ENCODE data around the gene LDB2.
"Not testable (repeated sequence)": the region's sequence is repeated elsewhere in the genome, so short reads cannot be mapped to it uniquely, and the experiment has no call there.

Gene LDB2

GRCh38 chr4:16636912-16637630 lies 261.4 kb downstream of the LDB2 start:
- no peak for DNase-seq

GRCh38 chr4:16636304-16636703 lies 262.1 kb downstream of the LDB2 start:
- no peak for DNase-seq

GRCh38 chr4:16629274-16629673 lies 269.2 kb downstream of the LDB2 start:
- not testable (repeated sequence) for DNase-seq

- not testable (repeated sequence) for DNase-seq
These were observed 269.6 kb downstream of the LDB2 start for GRCh38 chr4:16628835-16629234.

- DNase-seq: no peak
These were observed 270.4 kb downstream of the LDB2 start for GRCh38 chr4:16627999-16628398.

- no peak for DNase-seq
These were observed 271.5 kb downstream of the LDB2 start for GRCh38 chr4:16626945-16627344.

- DNase-seq: no peak
These were observed 275.6 kb downstream of the LDB2 start for GRCh38 chr4:16622826-16623225.

GRCh38 chr4:16617435-16617834 lies 281.0 kb downstream of the LDB2 start:
- no peak for DNase-seq

- DNase-seq: no peak
These were observed 281.4 kb downstream of the LDB2 start for GRCh38 chr4:16617011-16617410.

GRCh38 chr4:16609170-16609758 lies 289.2 kb downstream of the LDB2 start:
- no peak for DNase-seq

GRCh38 chr4:16608611-16609125 lies 289.8 kb downstream of the LDB2 start:
- DNase-seq: no peak

- DNase-seq: no peak
These were observed 290.3 kb downstream of the LDB2 start for GRCh38 chr4:16608123-16608522.

- no peak for DNase-seq
These were observed 291.0 kb downstream of the LDB2 start for GRCh38 chr4:16607241-16608066.

GRCh38 chr4:16606691-16607090 lies 291.8 kb downstream of the LDB2 start:
- no peak for DNase-seq

GRCh38 chr4:16603178-16603577 lies 295.3 kb downstream of the LDB2 start:
- DNase-seq: no peak

GRCh38 chr4:16598597-16599206 lies 299.7 kb downstream of the LDB2 start:
- no peak for DNase-seq

GRCh38 chr4:16597845-16598596 lies 300.4 kb downstream of the LDB2 start:
- DNase-seq: no peak

- DNase-seq: no peak
These were observed 301.0 kb downstream of the LDB2 start for GRCh38 chr4:16597443-16597842.

- DNase-seq: no peak
These were observed 302.2 kb downstream of the LDB2 start for GRCh38 chr4:16596267-16596666.

GRCh38 chr4:16594128-16594527 lies 304.3 kb downstream of the LDB2 start:
- no peak for DNase-seq

- DNase-seq: no peak
These were observed 305.1 kb downstream of the LDB2 start for GRCh38 chr4:16593386-16593785.

- no peak for DNase-seq
These were observed 307.1 kb downstream of the LDB2 start for GRCh38 chr4:16591272-16591826.

All from NCI-H2171 (cell line).